ENCODE measurements around the gene ADAMTS2. TPM values are rescaled to one million over a fixed set of nuclear protein-coding genes. Genes with fewer than 3 reads are reported as not detected.

Gene ADAMTS2
- total and polyA plus RNA-seq, 2 experiments from 2014 or later = 62.0 to 132 TPM

- Histone ChIP-seq H3K4me3 (no peak overlapping the region), H3K9ac (no peak overlapping the region), H3K4me1 (ENCODE audit: insufficient read depth) (peaks cover 7% of the 10 kb centered on the region), H2AFZ (no peak overlapping the region), H3K9me3 (ENCODE audit: low read depth) (no peaks in the 10 kb centered on the region), H3K79me2 (ENCODE audit: insufficient read depth) (peaks cover 69% of the 10 kb centered on the region), H3K9me2 (ENCODE audit: insufficient read depth) (no peaks in the 10 kb centered on the region), H4K20me1 (ENCODE audit: insufficient read depth) (no peaks in the 10 kb centered on the region), H3K27ac (no peak overlapping the region), H3K36me3 (ENCODE audit: low read depth) (no peaks in the 10 kb centered on the region), H3K27me3 (replicated peaks; ENCODE audit: insufficient read depth) (no peaks in the 10 kb centered on the region), H3K4me2 (ENCODE audit: unreplicated experiment) (no peak overlapping the region), H3F3A (ENCODE audit: insufficient read depth) (no peaks in the 10 kb centered on the region)
- in situ Hi-C loops (cut with MboI) = no loop called here
- 79 to 89% methylated on average over 15 to 21 of the region's 21 CpGs for WGBS, 2 experiments (ENCODE audit: low coverage in 1 of 2, low lambda C conversion rate in 2 of 2, missing lambda C conversion rate in 2 of 2)
- no peak for DNase-seq
- TF ChIP-seq EZH2 (IDR thresholded peaks at IDR 0.05; ENCODE audit: insufficient read depth, poor library complexity, severe bottlenecking) = no peak
- no peak for TF ChIP-seq EZH2phosphoT487 (IDR thresholded peaks at IDR 0.05; ENCODE audit: insufficient read depth, low read depth)
These were observed 140.7 kb downstream of the ADAMTS2 start for GRCh38 chr5:179204572-179204971.

GRCh38 chr5:179203248-179203647, 142.0 kb downstream of the ADAMTS2 start:
- Histone ChIP-seq H3K36me3 (ENCODE audit: low read depth) (no peaks in the 10 kb centered on the region), H4K20me1 (ENCODE audit: insufficient read depth) (no peaks in the 10 kb centered on the region), H3K4me3 (no peak overlapping the region), H3K9me2 (ENCODE audit: insufficient read depth) (no peaks in the 10 kb centered on the region), H3K4me1 (ENCODE audit: insufficient read depth) (no peaks in the 10 kb centered on the region), H3K79me2 (ENCODE audit: insufficient read depth) (peaks cover 58% of the 10 kb centered on the region), H2AFZ (no peak overlapping the region), H3K4me2 (ENCODE audit: unreplicated experiment) (no peak overlapping the region), H3K27me3 (replicated peaks; ENCODE audit: insufficient read depth) (no peaks in the 10 kb centered on the region), H3K27ac (no peak overlapping the region), H3F3A (ENCODE audit: insufficient read depth) (no peaks in the 10 kb centered on the region), H3K9me3 (ENCODE audit: low read depth) (no peaks in the 10 kb centered on the region), H3K9ac (no peak overlapping the region)
- DNase-seq = no peak
- in situ Hi-C loops (cut with MboI) = no loop called here
- 88 to 92% methylated on average over 9 of the region's 9 CpGs for WGBS, 2 experiments (ENCODE audit: low coverage in 1 of 2, low lambda C conversion rate in 2 of 2, missing lambda C conversion rate in 2 of 2)
- TF ChIP-seq EZH2 (IDR thresholded peaks at IDR 0.05; ENCODE audit: insufficient read depth, poor library complexity, severe bottlenecking) (no peak), EZH2phosphoT487 (IDR thresholded peaks at IDR 0.05; ENCODE audit: insufficient read depth, low read depth) (no peak)

GRCh38 chr5:179201986-179202385, 143.3 kb downstream of the ADAMTS2 start:
- Histone ChIP-seq H3K79me2 (ENCODE audit: insufficient read depth) (peaks cover 52% of the 10 kb centered on the region), H3K9ac (no peak overlapping the region), H3K9me2 (ENCODE audit: insufficient read depth) (no peaks in the 10 kb centered on the region), H3K4me2 (ENCODE audit: unreplicated experiment) (no peak overlapping the region), H3K4me3 (no peak overlapping the region), H3K36me3 (ENCODE audit: low read depth) (no peaks in the 10 kb centered on the region), H2AFZ (no peak overlapping the region), H3K27me3 (replicated peaks; ENCODE audit: insufficient read depth) (no peaks in the 10 kb centered on the region), H4K20me1 (ENCODE audit: insufficient read depth) (no peaks in the 10 kb centered on the region), H3F3A (ENCODE audit: insufficient read depth) (no peaks in the 10 kb centered on the region), H3K9me3 (ENCODE audit: low read depth) (no peaks in the 10 kb centered on the region), H3K27ac (no peak overlapping the region), H3K4me1 (ENCODE audit: insufficient read depth) (no peaks in the 10 kb centered on the region)
- no peak for DNase-seq
- TF ChIP-seq EZH2 (IDR thresholded peaks at IDR 0.05; ENCODE audit: insufficient read depth, poor library complexity, severe bottlenecking) (no peak), EZH2phosphoT487 (IDR thresholded peaks at IDR 0.05; ENCODE audit: insufficient read depth, low read depth) (no peak)
- in situ Hi-C loops (cut with MboI) = no loop called here
- 97% methylated on average over 14 to 16 of the region's 16 CpGs for WGBS, 2 experiments (ENCODE audit: low coverage in 1 of 2, low lambda C conversion rate in 2 of 2, missing lambda C conversion rate in 2 of 2)

- H3K4me2 ChIP-seq (ENCODE audit: unreplicated experiment) = no peak overlapping the region
- no peaks in the 10 kb centered on the region for H3K9me2 ChIP-seq (ENCODE audit: insufficient read depth)
- peaks cover 47% of the 10 kb centered on the region for H3K79me2 ChIP-seq (ENCODE audit: insufficient read depth)
- H3K9me3 ChIP-seq (ENCODE audit: low read depth) = no peaks in the 10 kb centered on the region
- no peaks in the 10 kb centered on the region for H3K27me3 ChIP-seq (replicated peaks; ENCODE audit: insufficient read depth)
- no peaks in the 10 kb centered on the region for H3F3A ChIP-seq (ENCODE audit: insufficient read depth)
- H3K27ac ChIP-seq = no peak overlapping the region
- WGBS, 2 experiments (ENCODE audit: low coverage in 1 of 2, low lambda C conversion rate in 2 of 2, missing lambda C conversion rate in 2 of 2) = 98% methylated on average over 11 of the region's 11 CpGs
- H3K9ac ChIP-seq = no peak overlapping the region
- in situ Hi-C loops (cut with MboI) = no loop called here
- H4K20me1 ChIP-seq (ENCODE audit: insufficient read depth) = no peaks in the 10 kb centered on the region
- DNase-seq = no peak
- no peak overlapping the region for H2AFZ ChIP-seq
- no peaks in the 10 kb centered on the region for H3K36me3 ChIP-seq (ENCODE audit: low read depth)
- no peaks in the 10 kb centered on the region for H3K4me1 ChIP-seq (ENCODE audit: insufficient read depth)
- H3K4me3 ChIP-seq = no peak overlapping the region
- no peak for TF ChIP-seq EZH2phosphoT487 (IDR thresholded peaks at IDR 0.05; ENCODE audit: insufficient read depth, low read depth)
- TF ChIP-seq EZH2 (IDR thresholded peaks at IDR 0.05; ENCODE audit: insufficient read depth, poor library complexity, severe bottlenecking) = no peak
These were observed 146.0 kb downstream of the ADAMTS2 start for GRCh38 chr5:179199246-179199645.

- DNase-seq = no peak
- Histone ChIP-seq H3K79me2 (ENCODE audit: insufficient read depth) (peaks cover 45% of the 10 kb centered on the region), H3K9ac (no peak overlapping the region), H3K4me1 (ENCODE audit: insufficient read depth) (no peaks in the 10 kb centered on the region), H3K27ac (no peak overlapping the region), H3K9me2 (ENCODE audit: insufficient read depth) (no peaks in the 10 kb centered on the region), H3K27me3 (replicated peaks; ENCODE audit: insufficient read depth) (no peaks in the 10 kb centered on the region), H3K36me3 (ENCODE audit: low read depth) (no peaks in the 10 kb centered on the region), H2AFZ (no peak overlapping the region), H3F3A (ENCODE audit: insufficient read depth) (no peaks in the 10 kb centered on the region), H3K4me3 (no peak overlapping the region), H3K9me3 (ENCODE audit: low read depth) (no peaks in the 10 kb centered on the region), H3K4me2 (ENCODE audit: unreplicated experiment) (no peak overlapping the region), H4K20me1 (ENCODE audit: insufficient read depth) (no peaks in the 10 kb centered on the region)
- in situ Hi-C loops (cut with MboI) = no loop called here
- WGBS, 2 experiments (ENCODE audit: low coverage in 1 of 2, low lambda C conversion rate in 2 of 2, missing lambda C conversion rate in 2 of 2) = 96 to 100% methylated on average over 8 of the region's 8 CpGs
- TF ChIP-seq EZH2 (IDR thresholded peaks at IDR 0.05; ENCODE audit: insufficient read depth, poor library complexity, severe bottlenecking) (no peak), EZH2phosphoT487 (IDR thresholded peaks at IDR 0.05; ENCODE audit: insufficient read depth, low read depth) (no peak)
These were observed 146.4 kb downstream of the ADAMTS2 start for GRCh38 chr5:179198825-179199224.
